BE2C (cell line): ENCODE results near the gene CLCN2.
A peak's percentile ranks its signal among the peaks of the same experiment; 100 is the strongest.

Experiments
- DNase-seq: peaks from one replicate; pipeline ENCODE4 v3.0.0-alpha.2; 2020
- H3K27me3 ChIP-seq: fragments of 250-450 bp; sonication (Bioruptor Pico); 2 replicates; pipeline ENCODE4 v1.5.1; 2020; ENCODE audit warnings: mild to moderate bottlenecking
- H3K36me3 ChIP-seq: fragments of 250-450 bp; sonication (Bioruptor Pico); 2 replicates; pipeline ENCODE4 v1.5.1; 2020; ENCODE audit warnings: mild to moderate bottlenecking
- H3K4me1 ChIP-seq: fragments of 250-450 bp; sonication (Bioruptor Pico); 2 replicates; pipeline ENCODE4 v1.5.1; 2020
- H3K4me3 ChIP-seq: 2 replicates; pipeline ENCODE4 v1.5.1; 2011; ENCODE audit warnings: low read depth, low read length
- H3K9me3 ChIP-seq: fragments of 250-450 bp; sonication (Bioruptor Pico); 2 replicates; pipeline ENCODE4 v1.5.1; 2020
- TF ChIP-seq, protein P1 (sequence below): IDR thresholded peaks from 2 replicates; pipeline ENCODE4 v1.5.1; 2012; ENCODE audit warnings: mild to moderate bottlenecking, low read depth, low read length

CLCN2 gene

GRCh38 chr3:184349563-184350470 lies 11.6 kb downstream of the CLCN2 start:
- no peak for DNase-seq
- no peaks in the 10 kb centered on the region for H3K9me3 ChIP-seq
- no peak overlapping the region for H3K4me3 ChIP-seq
- no peaks in the 10 kb centered on the region for H3K27me3 ChIP-seq
- TF ChIP-seq, protein P1, sequence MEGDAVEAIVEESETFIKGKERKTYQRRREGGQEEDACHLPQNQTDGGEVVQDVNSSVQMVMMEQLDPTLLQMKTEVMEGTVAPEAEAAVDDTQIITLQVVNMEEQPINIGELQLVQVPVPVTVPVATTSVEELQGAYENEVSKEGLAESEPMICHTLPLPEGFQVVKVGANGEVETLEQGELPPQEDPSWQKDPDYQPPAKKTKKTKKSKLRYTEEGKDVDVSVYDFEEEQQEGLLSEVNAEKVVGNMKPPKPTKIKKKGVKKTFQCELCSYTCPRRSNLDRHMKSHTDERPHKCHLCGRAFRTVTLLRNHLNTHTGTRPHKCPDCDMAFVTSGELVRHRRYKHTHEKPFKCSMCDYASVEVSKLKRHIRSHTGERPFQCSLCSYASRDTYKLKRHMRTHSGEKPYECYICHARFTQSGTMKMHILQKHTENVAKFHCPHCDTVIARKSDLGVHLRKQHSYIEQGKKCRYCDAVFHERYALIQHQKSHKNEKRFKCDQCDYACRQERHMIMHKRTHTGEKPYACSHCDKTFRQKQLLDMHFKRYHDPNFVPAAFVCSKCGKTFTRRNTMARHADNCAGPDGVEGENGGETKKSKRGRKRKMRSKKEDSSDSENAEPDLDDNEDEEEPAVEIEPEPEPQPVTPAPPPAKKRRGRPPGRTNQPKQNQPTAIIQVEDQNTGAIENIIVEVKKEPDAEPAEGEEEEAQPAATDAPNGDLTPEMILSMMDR, result no peak
- H3K4me1 ChIP-seq, result 0 out of 2 replicates have a peak, but pooled peaks cover 3% of the 10 kb centered on the region
- H3K36me3 ChIP-seq, result peaks cover 1% of the 10 kb centered on the region

GRCh38 chr3:184348057-184348382 lies 13.4 kb downstream of the CLCN2 start:
- H3K27me3 ChIP-seq, result no peaks in the 10 kb centered on the region
- H3K4me1 ChIP-seq, result 0 out of 2 replicates have a peak, but pooled peaks cover 3% of the 10 kb centered on the region
- H3K36me3 ChIP-seq, result peaks cover 12% of the 10 kb centered on the region
- no peaks in the 10 kb centered on the region for H3K9me3 ChIP-seq
- no peak overlapping the region for H3K4me3 ChIP-seq
- no peak for DNase-seq
- TF ChIP-seq, protein P1, result no peak

GRCh38 chr3:184347321-184348056 lies 13.9 kb downstream of the CLCN2 start:
- H3K36me3 ChIP-seq, result peaks cover 14% of the 10 kb centered on the region
- 0 out of 2 replicates have a peak, but pooled peaks cover 3% of the 10 kb centered on the region for H3K4me1 ChIP-seq
- H3K27me3 ChIP-seq, result no peaks in the 10 kb centered on the region
- H3K4me3 ChIP-seq, result no peak overlapping the region
- no peaks in the 10 kb centered on the region for H3K9me3 ChIP-seq
- no peak for DNase-seq
- TF ChIP-seq, protein P1, result no peak

GRCh38 chr3:184346480-184347190 lies 14.8 kb downstream of the CLCN2 start:
- Histone ChIP-seq H3K4me3 (no peak overlapping the region), H3K27me3 (no peaks in the 10 kb centered on the region), H3K9me3 (no peaks in the 10 kb centered on the region), H3K36me3 (peaks cover 17% of the 10 kb centered on the region), H3K4me1 (0 out of 2 replicates have a peak, but pooled peaks cover 3% of the 10 kb centered on the region)
- TF ChIP-seq, protein P1, result no peak
- no peak for DNase-seq

DNA sequence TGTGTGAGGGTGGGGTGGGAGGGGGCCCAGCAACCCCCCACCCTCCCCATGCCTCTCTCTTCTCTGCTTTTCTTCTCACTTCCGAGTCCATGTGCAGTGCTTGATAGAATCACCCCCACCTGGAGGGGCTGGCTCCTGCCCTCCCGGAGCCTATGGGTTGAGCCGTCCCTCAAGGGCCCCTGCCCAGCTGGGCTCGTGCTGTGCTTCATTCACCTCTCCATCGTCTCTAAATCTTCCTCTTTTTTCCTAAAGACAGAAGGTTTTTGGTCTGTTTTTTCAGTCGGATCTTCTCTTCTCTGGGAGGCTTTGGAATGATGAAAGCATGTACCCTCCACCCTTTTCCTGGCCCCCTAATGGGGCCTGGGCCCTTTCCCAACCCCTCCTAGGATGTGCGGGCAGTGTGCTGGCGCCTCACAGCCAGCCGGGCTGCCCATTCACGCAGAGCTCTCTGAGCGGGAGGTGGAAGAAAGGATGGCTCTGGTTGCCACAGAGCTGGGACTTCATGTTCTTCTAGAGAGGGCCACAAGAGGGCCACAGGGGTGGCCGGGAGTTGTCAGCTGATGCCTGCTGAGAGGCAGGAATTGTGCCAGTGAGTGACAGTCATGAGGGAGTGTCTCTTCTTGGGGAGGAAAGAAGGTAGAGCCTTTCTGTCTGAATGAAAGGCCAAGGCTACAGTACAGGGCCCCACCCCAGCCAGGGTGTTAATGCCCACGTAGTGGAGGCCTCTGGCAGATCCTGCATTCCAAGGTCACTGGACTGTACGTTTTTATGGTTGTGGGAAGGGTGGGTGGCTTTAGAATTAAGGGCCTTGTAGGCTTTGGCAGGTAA lies 15.9 kb downstream of the CLCN2 start:
- Histone ChIP-seq H3K4me1 (0 out of 2 replicates have a peak, but pooled peaks cover 3% of the 10 kb centered on the region), H3K4me3 (no peak overlapping the region), H3K27me3 (no peaks in the 10 kb centered on the region), H3K9me3 (no peaks in the 10 kb centered on the region), H3K36me3 (peaks cover 17% of the 10 kb centered on the region)
- TF ChIP-seq, protein P1, result peak; percentile 76
- peak; percentile 83 for DNase-seq
